GM23338 (cell line): Measurements from ENCODE around the gene SCGN. TPM values are rescaled to one million over a fixed set of nuclear protein-coding genes. Genes with fewer than 3 reads are reported as not detected.

ENCODE experiments used
- ATAC-seq: fragments of 200-7000 bp; cut with Tn5 transposase; 3 replicates; pipeline ENCODE4 v1.9.1; 2020
- DNase-seq: peaks from one replicate; pipeline ENCODE4 v3.0.0-alpha.2; 2015; ENCODE audit warnings: low spot score
- H2AFZ ChIP-seq: fragments of 200-600 bp; sonication (generic); 2 replicates; pipeline ENCODE4 v1.8.0; 2016; ENCODE audit warnings: antibody characterized with exemption, mild to moderate bottlenecking, moderate library complexity
- H3F3A ChIP-seq: fragments of 200-600 bp; sonication (generic); replicated peaks from 2 replicates; pipeline ENCODE4 v1.8.0; 2017; ENCODE audit warnings: antibody characterized with exemption, mixed run types, low read depth
- H3K27ac ChIP-seq: fragments of 200-600 bp; sonication (generic); 2 replicates; pipeline ENCODE4 v1.6.1; 2016; ENCODE audit warnings: low read depth
- H3K27me3 ChIP-seq: fragments of 200-600 bp; sonication (generic); 2 replicates; pipeline ENCODE4 v1.8.0; 2016; ENCODE audit warnings: mild to moderate bottlenecking, mixed run types, moderate library complexity; ENCODE audit not compliant: insufficient read depth
- H3K36me3 ChIP-seq: fragments of 200-600 bp; sonication (generic); 2 replicates; pipeline ENCODE4 v1.8.0; 2016; ENCODE audit warnings: mild to moderate bottlenecking; ENCODE audit not compliant: insufficient read depth
- H3K4me1 ChIP-seq: fragments of 200-600 bp; sonication (generic); 2 replicates; pipeline ENCODE4 v1.8.0; 2016; ENCODE audit warnings: mild to moderate bottlenecking, moderate library complexity; ENCODE audit not compliant: insufficient read depth
- H3K4me2 ChIP-seq: fragments of 200-600 bp; sonication (generic); 2 replicates; pipeline ENCODE4 v1.7.1; 2017; ENCODE audit warnings: mixed run types
- H3K4me3 ChIP-seq: fragments of 200-600 bp; sonication (generic); 2 replicates; pipeline ENCODE4 v1.6.1; 2016; ENCODE audit warnings: mixed run types
- H3K79me2 ChIP-seq: fragments of 200-600 bp; sonication (generic); replicated peaks from 2 replicates; pipeline ENCODE4 v1.8.0; 2017; ENCODE audit warnings: mild to moderate bottlenecking; ENCODE audit not compliant: insufficient read depth
- H3K9me2 ChIP-seq: fragments of 200-600 bp; sonication (generic); 2 replicates; pipeline ENCODE4 v1.8.0; 2017; ENCODE audit not compliant: insufficient read depth
- H4K20me1 ChIP-seq: fragments of 200-600 bp; sonication (generic); replicated peaks from 2 replicates; pipeline ENCODE4 v1.8.0; 2017; ENCODE audit warnings: mild to moderate bottlenecking; ENCODE audit not compliant: insufficient read depth
- H3K27ac Mint-ChIP-seq: 2 replicates; pipeline ENCODE4 v1.8.0; 2020; ENCODE audit warnings: inconsistent platforms, mild to moderate bottlenecking, moderate library complexity, mixed read lengths
- H3K27me3 Mint-ChIP-seq: 3 replicates; pipeline ENCODE4 v1.8.0; 2022; ENCODE audit warnings: low read depth, mild to moderate bottlenecking, moderate library complexity, mixed read lengths, inconsistent platforms; ENCODE audit not compliant: insufficient read depth, poor library complexity
- H3K36me3 Mint-ChIP-seq: 3 replicates; pipeline ENCODE4 v1.8.0; 2021; ENCODE audit warnings: low read depth, mild to moderate bottlenecking, inconsistent platforms, moderate library complexity, mixed read lengths
- H3K4me1 Mint-ChIP-seq: 3 replicates; pipeline ENCODE4 v1.8.0; 2020; ENCODE audit warnings: mild to moderate bottlenecking, inconsistent platforms, mixed read lengths
- H3K4me3 Mint-ChIP-seq: 3 replicates; pipeline ENCODE4 v1.8.0; 2021; ENCODE audit warnings: moderate library complexity, mild to moderate bottlenecking, inconsistent platforms, mixed read lengths
- H3K9me3 Mint-ChIP-seq: 3 replicates; pipeline ENCODE4 v1.8.0; 2020; ENCODE audit warnings: moderate library complexity, mild to moderate bottlenecking, inconsistent platforms, mixed read lengths
- ETS1 ChIP-seq: IDR thresholded peaks from 2 replicates; pipeline ENCODE4 v1.6.1; 2016; ENCODE audit warnings: antibody characterized with exemption
- EZH2 ChIP-seq: fragments of 200-600 bp; sonication (generic); IDR thresholded peaks from one replicate; pipeline ENCODE4 v1.8.0; 2017; ENCODE audit warnings: antibody characterized with exemption, mild to moderate bottlenecking, low read depth; ENCODE audit not compliant: unreplicated experiment
- EZH2phosphoT487 ChIP-seq: fragments of 200-600 bp; sonication (generic); IDR thresholded peaks from one replicate; pipeline ENCODE4 v1.8.1; 2018; ENCODE audit warnings: antibody characterized with exemption; ENCODE audit not compliant: unreplicated experiment
- JUNB ChIP-seq: IDR thresholded peaks from one replicate; pipeline ENCODE4 v1.6.1; 2016; ENCODE audit warnings: antibody characterized with exemption; ENCODE audit not compliant: unreplicated experiment
- NANOG ChIP-seq: IDR thresholded peaks from 2 replicates; pipeline ENCODE4 v1.6.1; 2016; ENCODE audit warnings: antibody characterized with exemption, borderline replicate concordance
- POLR2AphosphoS5 ChIP-seq: IDR thresholded peaks from 2 replicates; pipeline ENCODE4 v1.6.1; 2016; ENCODE audit warnings: antibody characterized with exemption, low read depth
- STAT1 ChIP-seq: IDR thresholded peaks from one replicate; pipeline ENCODE4 v1.6.1; 2016; ENCODE audit warnings: antibody characterized with exemption; ENCODE audit not compliant: unreplicated experiment
- ZNF114 ChIP-seq: fragments of 250-450 bp; sonication (Bioruptor Pico); IDR thresholded peaks from 2 replicates; pipeline ENCODE4 v1.5.0; 2020; ENCODE audit warnings: mild to moderate bottlenecking, moderate library complexity
- ZNF331 ChIP-seq: fragments of 250-450 bp; sonication (Bioruptor Pico); IDR thresholded peaks from 2 replicates; pipeline ENCODE4 v1.5.0; 2020; ENCODE audit warnings: low read depth, mild to moderate bottlenecking, moderate library complexity
- polyA plus RNA-seq: library from polyadenylated mRNA; unstranded; fragments of >200 nt; fragmentation: Nextera tagmentation; extraction: Ambion mirVana; gene quantifications from 2 replicates; pipeline ENCODE4 v1.2.1, GENCODE V29; 2016
- total RNA-seq: library from RNA; depleted of rRNA; stranded (reverse); fragments of >200 nt; shearing (Covaris generic); gene quantifications from 2 replicates; pipeline ENCODE4 v1.2.3, GENCODE V29; 2014
- TF ChIP-seq, protein P1 (sequence below): fragments of 250-450 bp; sonication (Bioruptor Pico); IDR thresholded peaks from 2 replicates; pipeline ENCODE4 v1.5.0; 2020; ENCODE audit warnings: mild to moderate bottlenecking, moderate library complexity
- TF ChIP-seq, protein P2 (sequence below), 2 experiments: fragments of 200-600 bp in 1 of 2; sonication (generic) in 1 of 2; conservative IDR thresholded peaks; 2 replicates each; pipeline versions ENCODE4 v1.5.1 to v1.6.1; 2016 to 2017; ENCODE audit warnings: antibody characterized with exemption in 2 of 2, low read depth in 2 of 2, mild to moderate bottlenecking in 2 of 2, moderate library complexity in 1 of 2

Gene SCGN
- total and polyA plus RNA-seq, 2 experiments from 2014 or later: not detected

- TF ChIP-seq, protein P1, sequence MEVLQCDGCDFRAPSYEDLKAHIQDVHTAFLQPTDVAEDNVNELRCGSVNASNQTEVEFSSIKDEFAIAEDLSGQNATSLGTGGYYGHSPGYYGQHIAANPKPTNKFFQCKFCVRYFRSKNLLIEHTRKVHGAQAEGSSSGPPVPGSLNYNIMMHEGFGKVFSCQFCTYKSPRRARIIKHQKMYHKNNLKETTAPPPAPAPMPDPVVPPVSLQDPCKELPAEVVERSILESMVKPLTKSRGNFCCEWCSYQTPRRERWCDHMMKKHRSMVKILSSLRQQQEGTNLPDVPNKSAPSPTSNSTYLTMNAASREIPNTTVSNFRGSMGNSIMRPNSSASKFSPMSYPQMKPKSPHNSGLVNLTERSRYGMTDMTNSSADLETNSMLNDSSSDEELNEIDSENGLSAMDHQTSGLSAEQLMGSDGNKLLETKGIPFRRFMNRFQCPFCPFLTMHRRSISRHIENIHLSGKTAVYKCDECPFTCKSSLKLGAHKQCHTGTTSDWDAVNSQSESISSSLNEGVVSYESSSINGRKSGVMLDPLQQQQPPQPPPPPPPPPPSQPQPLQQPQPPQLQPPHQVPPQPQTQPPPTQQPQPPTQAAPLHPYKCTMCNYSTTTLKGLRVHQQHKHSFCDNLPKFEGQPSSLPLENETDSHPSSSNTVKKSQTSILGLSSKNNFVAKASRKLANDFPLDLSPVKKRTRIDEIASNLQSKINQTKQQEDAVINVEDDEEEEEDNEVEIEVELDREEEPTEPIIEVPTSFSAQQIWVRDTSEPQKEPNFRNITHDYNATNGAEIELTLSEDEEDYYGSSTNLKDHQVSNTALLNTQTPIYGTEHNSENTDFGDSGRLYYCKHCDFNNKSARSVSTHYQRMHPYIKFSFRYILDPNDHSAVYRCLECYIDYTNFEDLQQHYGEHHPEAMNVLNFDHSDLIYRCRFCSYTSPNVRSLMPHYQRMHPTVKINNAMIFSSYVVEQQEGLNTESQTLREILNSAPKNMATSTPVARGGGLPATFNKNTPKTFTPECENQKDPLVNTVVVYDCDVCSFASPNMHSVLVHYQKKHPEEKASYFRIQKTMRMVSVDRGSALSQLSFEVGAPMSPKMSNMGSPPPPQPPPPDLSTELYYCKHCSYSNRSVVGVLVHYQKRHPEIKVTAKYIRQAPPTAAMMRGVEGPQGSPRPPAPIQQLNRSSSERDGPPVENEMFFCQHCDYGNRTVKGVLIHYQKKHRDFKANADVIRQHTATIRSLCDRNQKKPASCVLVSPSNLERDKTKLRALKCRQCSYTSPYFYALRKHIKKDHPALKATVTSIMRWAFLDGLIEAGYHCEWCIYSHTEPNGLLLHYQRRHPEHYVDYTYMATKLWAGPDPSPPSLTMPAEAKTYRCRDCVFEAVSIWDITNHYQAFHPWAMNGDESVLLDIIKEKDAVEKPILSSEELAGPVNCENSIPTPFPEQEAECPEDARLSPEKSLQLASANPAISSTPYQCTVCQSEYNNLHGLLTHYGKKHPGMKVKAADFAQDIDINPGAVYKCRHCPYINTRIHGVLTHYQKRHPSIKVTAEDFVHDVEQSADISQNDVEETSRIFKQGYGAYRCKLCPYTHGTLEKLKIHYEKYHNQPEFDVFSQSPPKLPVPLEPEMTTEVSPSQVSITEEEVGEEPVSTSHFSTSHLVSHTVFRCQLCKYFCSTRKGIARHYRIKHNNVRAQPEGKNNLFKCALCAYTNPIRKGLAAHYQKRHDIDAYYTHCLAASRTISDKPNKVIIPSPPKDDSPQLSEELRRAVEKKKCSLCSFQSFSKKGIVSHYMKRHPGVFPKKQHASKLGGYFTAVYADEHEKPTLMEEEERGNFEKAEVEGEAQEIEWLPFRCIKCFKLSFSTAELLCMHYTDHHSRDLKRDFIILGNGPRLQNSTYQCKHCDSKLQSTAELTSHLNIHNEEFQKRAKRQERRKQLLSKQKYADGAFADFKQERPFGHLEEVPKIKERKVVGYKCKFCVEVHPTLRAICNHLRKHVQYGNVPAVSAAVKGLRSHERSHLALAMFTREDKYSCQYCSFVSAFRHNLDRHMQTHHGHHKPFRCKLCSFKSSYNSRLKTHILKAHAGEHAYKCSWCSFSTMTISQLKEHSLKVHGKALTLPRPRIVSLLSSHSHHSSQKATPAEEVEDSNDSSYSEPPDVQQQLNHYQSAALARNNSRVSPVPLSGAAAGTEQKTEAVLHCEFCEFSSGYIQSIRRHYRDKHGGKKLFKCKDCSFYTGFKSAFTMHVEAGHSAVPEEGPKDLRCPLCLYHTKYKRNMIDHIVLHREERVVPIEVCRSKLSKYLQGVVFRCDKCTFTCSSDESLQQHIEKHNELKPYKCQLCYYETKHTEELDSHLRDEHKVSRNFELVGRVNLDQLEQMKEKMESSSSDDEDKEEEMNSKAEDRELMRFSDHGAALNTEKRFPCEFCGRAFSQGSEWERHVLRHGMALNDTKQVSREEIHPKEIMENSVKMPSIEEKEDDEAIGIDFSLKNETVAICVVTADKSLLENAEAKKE (CRISPR knock-in tag): no peak
- TF ChIP-seq ZNF331: no peak
Measured at GRCh38 chr6:25676775-25677174, 24.8 kb downstream of the SCGN start (continued).

GRCh38 chr6:25681848-25682247 lies 29.8 kb downstream of the SCGN start:
- no peaks in the 10 kb centered on the region; the same call in 1 of the 2 replicates for H3K36me3 ChIP-seq
- no peaks in the 10 kb centered on the region for H3K79me2 ChIP-seq
- no peak for DNase-seq
- H3K27ac ChIP-seq: no peak overlapping the region
- no peak for ATAC-seq
- no peaks in the 10 kb centered on the region for H3K36me3 Mint-ChIP-seq
- H3K27ac Mint-ChIP-seq: no peak overlapping the region
- no peaks in the 10 kb centered on the region for H3K4me1 Mint-ChIP-seq
- TF ChIP-seq EZH2: no peak
- TF ChIP-seq ZNF114: no peak
- TF ChIP-seq STAT1: no peak
- no peak for TF ChIP-seq ZNF331
- H2AFZ ChIP-seq: no peak overlapping the region
- H3F3A ChIP-seq: no peaks in the 10 kb centered on the region
- H4K20me1 ChIP-seq: no peaks in the 10 kb centered on the region
- H3K4me3 Mint-ChIP-seq: no peak overlapping the region
- H3K27me3 Mint-ChIP-seq: peaks cover 2% of the 10 kb centered on the region
- H3K9me3 Mint-ChIP-seq: no peaks in the 10 kb centered on the region
- no peaks in the 10 kb centered on the region for H3K4me1 ChIP-seq
- no peak overlapping the region for H3K4me2 ChIP-seq
- H3K4me3 ChIP-seq: no peak overlapping the region
- H3K9me2 ChIP-seq: no peaks in the 10 kb centered on the region
- no peaks in the 10 kb centered on the region for H3K27me3 ChIP-seq

- Mint-ChIP-seq H3K36me3 (no peaks in the 10 kb centered on the region), H3K27me3 (peaks cover 2% of the 10 kb centered on the region), H3K27ac (no peak overlapping the region), H3K4me3 (no peak overlapping the region), H3K9me3 (no peaks in the 10 kb centered on the region), H3K4me1 (no peaks in the 10 kb centered on the region)
- Histone ChIP-seq H3K79me2 (no peaks in the 10 kb centered on the region), H3K27me3 (no peaks in the 10 kb centered on the region), H4K20me1 (no peaks in the 10 kb centered on the region), H3K4me3 (no peak overlapping the region), H3F3A (no peaks in the 10 kb centered on the region), H2AFZ (no peak overlapping the region), H3K36me3 (no peaks in the 10 kb centered on the region; the same call in 1 of the 2 replicates), H3K27ac (no peak overlapping the region), H3K9me2 (no peaks in the 10 kb centered on the region), H3K4me2 (no peak overlapping the region), H3K4me1 (no peaks in the 10 kb centered on the region)
- DNase-seq: no peak
- no peak for ATAC-seq
- no peak for TF ChIP-seq STAT1
- TF ChIP-seq JUNB: no peak
- no peak for TF ChIP-seq POLR2AphosphoS5
- TF ChIP-seq ZNF331: no peak
- TF ChIP-seq NANOG: no peak
- TF ChIP-seq, protein P2, sequence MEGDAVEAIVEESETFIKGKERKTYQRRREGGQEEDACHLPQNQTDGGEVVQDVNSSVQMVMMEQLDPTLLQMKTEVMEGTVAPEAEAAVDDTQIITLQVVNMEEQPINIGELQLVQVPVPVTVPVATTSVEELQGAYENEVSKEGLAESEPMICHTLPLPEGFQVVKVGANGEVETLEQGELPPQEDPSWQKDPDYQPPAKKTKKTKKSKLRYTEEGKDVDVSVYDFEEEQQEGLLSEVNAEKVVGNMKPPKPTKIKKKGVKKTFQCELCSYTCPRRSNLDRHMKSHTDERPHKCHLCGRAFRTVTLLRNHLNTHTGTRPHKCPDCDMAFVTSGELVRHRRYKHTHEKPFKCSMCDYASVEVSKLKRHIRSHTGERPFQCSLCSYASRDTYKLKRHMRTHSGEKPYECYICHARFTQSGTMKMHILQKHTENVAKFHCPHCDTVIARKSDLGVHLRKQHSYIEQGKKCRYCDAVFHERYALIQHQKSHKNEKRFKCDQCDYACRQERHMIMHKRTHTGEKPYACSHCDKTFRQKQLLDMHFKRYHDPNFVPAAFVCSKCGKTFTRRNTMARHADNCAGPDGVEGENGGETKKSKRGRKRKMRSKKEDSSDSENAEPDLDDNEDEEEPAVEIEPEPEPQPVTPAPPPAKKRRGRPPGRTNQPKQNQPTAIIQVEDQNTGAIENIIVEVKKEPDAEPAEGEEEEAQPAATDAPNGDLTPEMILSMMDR (conservative IDR thresholded peaks at IDR 0.05; ENCODE audit: low read depth in 2 of 2): no peak
- no peak for TF ChIP-seq EZH2
- no peak for TF ChIP-seq EZH2phosphoT487
- no peak for TF ChIP-seq ETS1
Measured at GRCh38 chr6:25682324-25682723, 30.3 kb downstream of the SCGN start.
